ENCODE measurements around the gene HELB. TPM values are rescaled to one million over a fixed set of nuclear protein-coding genes. Genes with fewer than 3 reads are reported as not detected.

Gene HELB
- total and polyA plus RNA-seq, 10 of the 15 experiments (the other 5 are each of a cell fraction or from before 2014, with no cell fraction given), result 0.58 to 10.0 (median 4.4) TPM

DNA sequence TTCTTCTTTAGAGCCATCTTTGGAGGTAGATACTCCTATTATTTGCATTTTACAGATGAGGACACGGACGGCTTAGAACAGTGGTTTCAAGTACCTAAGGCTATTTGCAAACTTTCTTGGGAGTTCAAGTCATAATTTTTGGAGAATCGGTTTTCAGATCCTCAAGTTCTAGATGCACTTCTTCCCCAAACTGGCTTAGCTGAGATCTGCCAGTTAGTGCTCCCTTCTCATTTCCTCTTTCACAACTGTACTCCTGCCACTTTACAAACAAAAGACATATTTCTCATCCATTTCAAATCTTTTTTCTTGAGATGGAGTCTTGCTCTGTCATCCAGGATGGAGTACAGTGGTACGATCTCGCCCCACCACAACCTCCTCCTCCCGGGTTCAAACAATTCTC, 77.3 kb downstream of the HELB start (continued):
- TF ChIP-seq RCOR1 (conservative IDR thresholded peaks at IDR 0.05; ENCODE audit: low read depth, low read length), result no peak
- TF ChIP-seq MEF2A (IDR thresholded peaks at IDR 0.05; ENCODE audit: insufficient read depth, low read depth, low read length), result no peak

- SMC1A ChIA-PET (ENCODE audit: uncharacterized antibody, unreplicated experiment), result no interaction called here
- RAD21 ChIA-PET (ENCODE audit: unreplicated experiment), result no interaction called here
- Histone ChIP-seq H3K9ac (ENCODE audit: control insufficient read depth, insufficient read depth, low read length) (no peak overlapping the region), H3K9me3 (replicated peaks; ENCODE audit: control insufficient read depth, insufficient read depth, low read length) (no peaks in the 10 kb centered on the region), H3K36me3 (ENCODE audit: control insufficient read depth in 2 of 2, insufficient read depth in 2 of 2, low read length in 1 of 2) (no peaks in the 10 kb centered on the region), H3K4me2 (ENCODE audit: control insufficient read depth, insufficient read depth) (no peak overlapping the region), H3K4me3 (no peak overlapping the region), H3K79me2 (ENCODE audit: control insufficient read depth, insufficient read depth, low read length) (no peaks in the 10 kb centered on the region), H3K27ac (ENCODE audit: control insufficient read depth, insufficient read depth) (no peak overlapping the region), H2AFZ (ENCODE audit: control insufficient read depth, low read depth, low read length) (no peak overlapping the region), H3K27me3 (replicated peaks in 1 of 2; ENCODE audit: control insufficient read depth in 2 of 2, insufficient read depth in 2 of 2, low read length in 1 of 2) (no peaks in the 10 kb centered on the region), H3K4me1 (ENCODE audit: control insufficient read depth, insufficient read depth, low read length) (peaks cover 7% of the 10 kb centered on the region), H4K20me1 (ENCODE audit: control insufficient read depth, insufficient read depth) (no peaks in the 10 kb centered on the region)
- ATAC-seq (no peak), FAIRE-seq (no peak), DNase-seq (ENCODE audit: low read depth, low spot score) (no peak)
- CTCF ChIA-PET, result interaction anchor here (0.8 kb wide), 1 partner anchor 20 kb away, joined by 3 read pairs; no protein-coding TSS in a partner anchor
- intact Hi-C loops (cut with micrococcal nuclease; ENCODE audit: unreplicated experiment) (no loop called here), in situ Hi-C loops (cut with MboI) (no loop called here)
- BruUV-seq (replicated peaks), result no TSS peak
- POLR2A ChIA-PET, result interaction anchor here (0.6 kb wide), 1 partner anchor 15 kb away, joined by 3 read pairs; no protein-coding TSS in a partner anchor
- WGBS (ENCODE audit: insufficient coverage, insufficient replicate concordance, low lambda C conversion rate, missing lambda C conversion rate), result 86% methylated on average over 5 of the region's 5 CpGs
- TF ChIP-seq STAT1 (conservative IDR thresholded peaks at IDR 0.05), result no peak
- no peak for TF ChIP-seq GABPA (IDR thresholded peaks at IDR 0.05; ENCODE audit: low read depth)
- TF ChIP-seq IRF4 (IDR thresholded peaks at IDR 0.05; ENCODE audit: low read depth, low read length), result no peak
- TF ChIP-seq NFYB (IDR thresholded peaks at IDR 0.05; ENCODE audit: insufficient read depth, low read depth, low read length), result no peak
- TF ChIP-seq, protein P1, sequence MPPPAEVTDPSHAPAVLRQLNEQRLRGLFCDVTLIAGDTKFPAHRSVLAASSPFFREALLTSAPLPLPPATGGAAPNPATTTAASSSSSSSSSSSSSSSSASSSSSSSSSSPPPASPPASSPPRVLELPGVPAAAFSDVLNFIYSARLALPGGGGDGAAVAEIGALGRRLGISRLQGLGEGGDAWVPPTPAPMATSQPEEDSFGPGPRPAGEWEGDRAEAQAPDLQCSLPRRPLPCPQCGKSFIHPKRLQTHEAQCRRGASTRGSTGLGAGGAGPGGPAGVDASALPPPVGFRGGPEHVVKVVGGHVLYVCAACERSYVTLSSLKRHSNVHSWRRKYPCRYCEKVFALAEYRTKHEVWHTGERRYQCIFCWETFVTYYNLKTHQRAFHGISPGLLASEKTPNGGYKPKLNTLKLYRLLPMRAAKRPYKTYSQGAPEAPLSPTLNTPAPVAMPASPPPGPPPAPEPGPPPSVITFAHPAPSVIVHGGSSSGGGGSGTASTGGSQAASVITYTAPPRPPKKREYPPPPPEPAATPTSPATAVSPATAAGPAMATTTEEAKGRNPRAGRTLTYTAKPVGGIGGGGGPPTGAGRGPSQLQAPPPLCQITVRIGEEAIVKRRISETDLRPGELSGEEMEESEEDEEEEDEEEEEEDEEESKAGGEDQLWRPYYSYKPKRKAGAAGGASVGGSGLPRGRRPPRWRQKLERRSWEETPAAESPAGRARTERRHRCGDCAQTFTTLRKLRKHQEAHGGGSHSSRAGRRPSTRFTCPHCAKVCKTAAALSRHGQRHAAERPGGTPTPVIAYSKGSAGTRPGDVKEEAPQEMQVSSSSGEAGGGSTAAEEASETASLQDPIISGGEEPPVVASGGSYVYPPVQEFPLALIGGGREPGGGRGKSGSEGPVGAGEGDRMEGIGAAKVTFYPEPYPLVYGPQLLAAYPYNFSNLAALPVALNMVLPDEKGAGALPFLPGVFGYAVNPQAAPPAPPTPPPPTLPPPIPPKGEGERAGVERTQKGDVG (CRISPR knock-in tag; IDR thresholded peaks at IDR 0.05), result no peak
- TF ChIP-seq, protein P2, sequence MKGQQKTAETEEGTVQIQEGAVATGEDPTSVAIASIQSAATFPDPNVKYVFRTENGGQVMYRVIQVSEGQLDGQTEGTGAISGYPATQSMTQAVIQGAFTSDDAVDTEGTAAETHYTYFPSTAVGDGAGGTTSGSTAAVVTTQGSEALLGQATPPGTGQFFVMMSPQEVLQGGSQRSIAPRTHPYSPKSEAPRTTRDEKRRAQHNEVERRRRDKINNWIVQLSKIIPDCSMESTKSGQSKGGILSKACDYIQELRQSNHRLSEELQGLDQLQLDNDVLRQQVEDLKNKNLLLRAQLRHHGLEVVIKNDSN (IDR thresholded peaks at IDR 0.05; ENCODE audit: borderline replicate concordance, extremely low read length, insufficient read depth, low read depth, low read length), result no peak
- no peak for TF ChIP-seq MXI1 (IDR thresholded peaks at IDR 0.05; ENCODE audit: low read depth, low read length)
- no peak for TF ChIP-seq NBN (IDR thresholded peaks at IDR 0.05)
- TF ChIP-seq CHD1 (IDR thresholded peaks at IDR 0.05; ENCODE audit: low read depth, low read length), result no peak
- TF ChIP-seq, protein P3, sequence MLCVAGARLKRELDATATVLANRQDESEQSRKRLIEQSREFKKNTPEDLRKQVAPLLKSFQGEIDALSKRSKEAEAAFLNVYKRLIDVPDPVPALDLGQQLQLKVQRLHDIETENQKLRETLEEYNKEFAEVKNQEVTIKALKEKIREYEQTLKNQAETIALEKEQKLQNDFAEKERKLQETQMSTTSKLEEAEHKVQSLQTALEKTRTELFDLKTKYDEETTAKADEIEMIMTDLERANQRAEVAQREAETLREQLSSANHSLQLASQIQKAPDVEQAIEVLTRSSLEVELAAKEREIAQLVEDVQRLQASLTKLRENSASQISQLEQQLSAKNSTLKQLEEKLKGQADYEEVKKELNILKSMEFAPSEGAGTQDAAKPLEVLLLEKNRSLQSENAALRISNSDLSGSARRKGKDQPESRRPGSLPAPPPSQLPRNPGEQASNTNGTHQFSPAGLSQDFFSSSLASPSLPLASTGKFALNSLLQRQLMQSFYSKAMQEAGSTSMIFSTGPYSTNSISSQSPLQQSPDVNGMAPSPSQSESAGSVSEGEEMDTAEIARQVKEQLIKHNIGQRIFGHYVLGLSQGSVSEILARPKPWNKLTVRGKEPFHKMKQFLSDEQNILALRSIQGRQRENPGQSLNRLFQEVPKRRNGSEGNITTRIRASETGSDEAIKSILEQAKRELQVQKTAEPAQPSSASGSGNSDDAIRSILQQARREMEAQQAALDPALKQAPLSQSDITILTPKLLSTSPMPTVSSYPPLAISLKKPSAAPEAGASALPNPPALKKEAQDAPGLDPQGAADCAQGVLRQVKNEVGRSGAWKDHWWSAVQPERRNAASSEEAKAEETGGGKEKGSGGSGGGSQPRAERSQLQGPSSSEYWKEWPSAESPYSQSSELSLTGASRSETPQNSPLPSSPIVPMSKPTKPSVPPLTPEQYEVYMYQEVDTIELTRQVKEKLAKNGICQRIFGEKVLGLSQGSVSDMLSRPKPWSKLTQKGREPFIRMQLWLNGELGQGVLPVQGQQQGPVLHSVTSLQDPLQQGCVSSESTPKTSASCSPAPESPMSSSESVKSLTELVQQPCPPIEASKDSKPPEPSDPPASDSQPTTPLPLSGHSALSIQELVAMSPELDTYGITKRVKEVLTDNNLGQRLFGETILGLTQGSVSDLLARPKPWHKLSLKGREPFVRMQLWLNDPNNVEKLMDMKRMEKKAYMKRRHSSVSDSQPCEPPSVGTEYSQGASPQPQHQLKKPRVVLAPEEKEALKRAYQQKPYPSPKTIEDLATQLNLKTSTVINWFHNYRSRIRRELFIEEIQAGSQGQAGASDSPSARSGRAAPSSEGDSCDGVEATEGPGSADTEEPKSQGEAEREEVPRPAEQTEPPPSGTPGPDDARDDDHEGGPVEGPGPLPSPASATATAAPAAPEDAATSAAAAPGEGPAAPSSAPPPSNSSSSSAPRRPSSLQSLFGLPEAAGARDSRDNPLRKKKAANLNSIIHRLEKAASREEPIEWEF (IDR thresholded peaks at IDR 0.05; ENCODE audit: insufficient replicate concordance, low read depth, low read length), result no peak
- TF ChIP-seq ZNF24 (IDR thresholded peaks at IDR 0.05), result no peak
Observed at GRCh38 chr12:66380769-66381535, 78.7 kb downstream of the HELB start.
